GM13977 (cell line): ENCODE results near the gene TRIM54.

Source experiments
- DNase-seq: peaks from one replicate; pipeline ENCODE4 v3.0.0; 2012; ENCODE audit warnings: low spot score
- in situ Hi-C: fragments of 300-500 bp; cut with MboI; formaldehyde crosslinking; loops from one replicate; pipeline ENCODE4 v1.12.0; 2022; ENCODE audit warnings: low sequenced_read_pairs, low pct_unique_long_range_greater_than_20kb, mixed read lengths, inconsistent platforms; ENCODE audit not compliant: unreplicated experiment
- TF ChIP-seq, protein P1 (sequence below): IDR thresholded peaks from 2 replicates; pipeline ENCODE4 v1.5.1; 2012; ENCODE audit warnings: mild to moderate bottlenecking, control low read depth; ENCODE audit not compliant: insufficient read depth; ENCODE audit errors: extremely low read depth, missing control alignments

Gene TRIM54

DNA sequence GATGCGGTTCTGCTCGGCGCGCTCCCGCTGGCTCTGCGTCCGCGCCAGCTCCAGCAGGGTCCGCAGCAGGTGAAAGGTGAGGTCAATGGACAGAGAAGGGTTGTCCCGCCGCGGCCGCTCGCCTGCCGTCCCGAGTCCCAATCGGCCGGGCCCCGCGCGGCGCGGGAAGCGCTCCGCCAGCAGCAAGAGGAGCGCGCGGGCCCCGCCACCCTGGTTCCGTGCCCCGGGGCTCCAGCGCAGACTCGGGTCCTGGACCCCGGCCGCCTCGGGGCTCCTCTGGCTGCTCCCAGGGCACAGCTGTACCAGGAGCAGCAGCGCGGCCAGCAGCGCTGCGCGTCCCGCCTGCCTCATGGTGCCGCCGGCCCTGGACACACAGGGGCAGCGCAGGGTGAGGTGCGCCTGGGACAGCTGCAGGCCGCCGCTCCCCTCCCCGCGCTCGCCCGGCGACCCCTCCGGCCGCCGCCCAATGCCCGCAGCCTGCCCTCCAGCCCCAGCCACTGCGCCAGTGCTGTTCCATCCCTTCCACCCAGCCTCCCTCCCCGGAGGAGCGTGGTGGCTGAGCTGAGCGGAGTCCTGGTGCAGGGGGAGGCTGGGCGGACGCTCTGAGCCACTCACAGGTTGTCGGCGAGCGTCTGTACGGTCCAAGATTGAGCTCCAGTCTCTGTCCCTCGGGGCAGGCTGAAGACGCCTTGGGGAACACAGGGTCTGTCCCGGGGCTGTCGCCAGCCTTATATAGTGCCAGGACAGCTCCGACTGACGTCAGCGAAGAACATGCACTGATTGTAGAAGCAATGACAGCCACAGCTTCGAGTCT, 25.5 kb downstream of the TRIM54 start:
- TF ChIP-seq, protein P1, sequence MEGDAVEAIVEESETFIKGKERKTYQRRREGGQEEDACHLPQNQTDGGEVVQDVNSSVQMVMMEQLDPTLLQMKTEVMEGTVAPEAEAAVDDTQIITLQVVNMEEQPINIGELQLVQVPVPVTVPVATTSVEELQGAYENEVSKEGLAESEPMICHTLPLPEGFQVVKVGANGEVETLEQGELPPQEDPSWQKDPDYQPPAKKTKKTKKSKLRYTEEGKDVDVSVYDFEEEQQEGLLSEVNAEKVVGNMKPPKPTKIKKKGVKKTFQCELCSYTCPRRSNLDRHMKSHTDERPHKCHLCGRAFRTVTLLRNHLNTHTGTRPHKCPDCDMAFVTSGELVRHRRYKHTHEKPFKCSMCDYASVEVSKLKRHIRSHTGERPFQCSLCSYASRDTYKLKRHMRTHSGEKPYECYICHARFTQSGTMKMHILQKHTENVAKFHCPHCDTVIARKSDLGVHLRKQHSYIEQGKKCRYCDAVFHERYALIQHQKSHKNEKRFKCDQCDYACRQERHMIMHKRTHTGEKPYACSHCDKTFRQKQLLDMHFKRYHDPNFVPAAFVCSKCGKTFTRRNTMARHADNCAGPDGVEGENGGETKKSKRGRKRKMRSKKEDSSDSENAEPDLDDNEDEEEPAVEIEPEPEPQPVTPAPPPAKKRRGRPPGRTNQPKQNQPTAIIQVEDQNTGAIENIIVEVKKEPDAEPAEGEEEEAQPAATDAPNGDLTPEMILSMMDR: no peak
- in situ Hi-C loops: no loop called here
- no peak for DNase-seq

DNA sequence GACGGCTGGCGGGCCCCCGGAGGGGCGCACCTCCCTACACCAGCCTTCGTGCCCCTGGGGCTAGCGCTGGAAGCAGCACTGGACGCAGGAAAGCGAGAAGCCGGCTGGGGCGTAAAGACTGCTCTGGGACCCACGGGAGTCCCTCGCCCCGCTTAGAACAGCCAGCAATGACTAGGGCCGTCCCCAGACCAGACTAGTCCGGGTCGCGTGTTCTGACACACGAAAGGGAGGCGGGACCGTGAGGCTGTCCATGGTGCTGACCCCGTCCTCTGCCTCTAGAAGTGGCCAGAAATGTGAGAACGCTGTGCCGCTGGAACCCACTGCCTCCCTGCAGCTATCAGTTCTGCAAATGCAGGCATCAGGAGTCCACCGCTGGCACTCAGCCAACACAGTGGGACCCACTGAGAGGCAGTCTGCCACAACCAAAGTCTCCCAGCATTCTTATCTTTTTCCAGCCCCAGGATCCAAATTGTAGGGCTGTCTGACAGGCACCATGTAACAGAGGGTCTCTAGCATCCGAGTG, 26.2 kb downstream of the TRIM54 start, which contains the start of gene UCN:
TSS of gene UCN (minus strand) at position 87 of the 523 bp plus-strand sequence. CDS start 550 bp downstream, outside the sequence.
- in situ Hi-C loops: no loop called here
- TF ChIP-seq, protein P1: no peak
- DNase-seq: no peak

DNA sequence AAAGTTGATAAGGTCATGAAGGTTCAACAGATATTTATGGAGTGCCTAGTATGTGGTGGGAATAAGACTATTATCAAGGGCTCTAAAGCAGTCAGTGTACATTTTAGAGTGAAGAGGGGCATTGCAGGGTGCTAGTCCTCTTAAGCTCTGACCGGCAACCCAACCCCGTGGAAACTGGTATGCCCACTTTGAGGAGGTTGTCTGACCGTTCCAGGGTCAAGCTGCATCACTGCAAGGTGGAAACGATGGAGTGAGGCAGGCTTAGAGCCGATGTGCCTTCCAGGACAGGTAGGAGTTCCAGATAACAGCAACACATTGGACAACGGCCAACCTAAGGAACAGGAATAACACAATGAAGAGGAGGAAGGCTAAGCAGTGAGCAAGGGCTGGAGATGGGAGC, 27.4 kb downstream of the TRIM54 start:
- in situ Hi-C loops: no loop called here
- TF ChIP-seq, protein P1: no peak
- no peak for DNase-seq

DNA sequence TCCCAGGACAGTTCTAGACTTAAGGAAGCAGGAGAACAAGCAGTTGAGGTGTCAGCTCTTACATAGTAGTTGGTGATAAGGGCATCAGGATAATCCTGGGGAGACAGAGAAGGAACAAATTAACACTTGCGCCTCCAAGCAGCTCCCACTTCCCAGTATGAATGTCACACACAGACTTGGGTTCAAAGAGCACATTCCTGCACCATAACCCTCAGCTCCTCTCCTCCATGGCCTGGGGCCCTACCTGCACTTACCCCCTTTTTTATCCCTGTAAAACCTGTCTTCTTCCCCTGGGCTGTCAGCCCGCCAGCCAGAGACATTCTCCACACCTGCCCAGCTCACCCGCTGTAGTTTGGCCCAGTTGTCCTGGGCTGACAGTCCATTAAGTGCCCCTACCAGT, 29.9 kb downstream of the TRIM54 start:
- TF ChIP-seq, protein P1: no peak
- in situ Hi-C loops: no loop called here
- DNase-seq: no peak

DNA sequence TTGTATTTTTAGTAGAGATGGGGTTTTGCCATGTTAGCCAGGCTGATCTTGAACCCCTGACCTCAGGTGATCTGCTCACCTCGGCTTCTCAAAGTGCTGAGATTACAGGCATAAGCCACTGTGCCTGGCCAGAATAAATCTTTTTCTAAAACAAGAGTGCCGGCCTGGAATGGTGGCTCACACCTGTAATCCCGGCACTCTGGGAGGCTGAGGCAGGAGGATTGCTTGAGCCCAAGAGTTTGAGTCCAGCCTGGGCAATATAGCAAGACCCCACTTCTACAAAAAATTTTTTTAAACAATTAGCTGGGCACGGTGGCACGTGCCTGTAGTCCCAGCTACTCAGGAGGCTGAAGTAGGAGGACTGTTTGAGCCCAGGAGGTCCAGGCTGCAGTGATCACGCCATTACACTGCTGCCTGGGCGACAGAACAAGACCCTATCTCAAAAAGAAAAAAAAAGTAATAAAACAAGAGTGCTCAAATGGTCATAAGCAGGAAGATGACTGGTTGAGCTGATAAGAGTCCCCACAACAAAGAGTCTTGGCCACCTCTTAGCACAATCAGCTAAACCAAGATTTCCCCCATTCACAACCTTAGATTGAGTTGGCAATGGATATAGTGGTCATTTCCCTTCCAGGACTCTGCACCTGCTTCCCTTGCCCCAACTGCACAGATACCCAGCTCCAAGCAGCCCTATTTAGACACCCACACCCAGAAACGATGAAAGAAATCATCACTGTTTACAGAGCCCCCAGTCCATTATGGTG, 31.8 kb downstream of the TRIM54 start:
- TF ChIP-seq, protein P1: no peak
- DNase-seq: no peak
- in situ Hi-C loops: no loop called here

DNA sequence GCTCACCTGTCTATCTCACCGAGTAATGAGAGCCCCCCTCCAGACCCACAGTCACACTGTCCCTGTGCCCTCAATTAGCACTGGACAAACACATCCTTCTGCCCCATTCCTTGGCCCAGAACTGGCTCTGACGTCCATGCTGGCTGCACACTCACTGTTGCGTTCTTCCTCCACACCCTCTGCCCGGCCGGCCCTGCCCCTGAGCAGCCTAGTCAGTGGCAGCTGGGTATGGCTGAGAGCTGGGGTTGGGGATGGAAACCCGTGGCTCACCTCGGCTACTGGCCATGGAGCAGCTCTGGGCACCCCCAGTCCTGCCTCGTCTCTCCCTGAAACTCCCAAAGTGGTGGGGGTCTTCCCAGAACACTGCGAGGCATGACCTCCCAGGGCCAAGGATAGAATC, 32.5 kb downstream of the TRIM54 start:
- TF ChIP-seq, protein P1: no peak
- DNase-seq: no peak
- in situ Hi-C loops: no loop called here
